ENCODE results near the gene DUSP1. TPM values are rescaled to one million over a fixed set of nuclear protein-coding genes. Genes with fewer than 3 reads are reported as not detected.

DUSP1 gene
- total RNA-seq, 1 experiment from 2014 or later, result 99.2 TPM

- no peaks in the 10 kb centered on the region; the same call in 1 of the 2 replicates for H3K36me3 ChIP-seq
- no peak overlapping the region for H3K4me3 ChIP-seq
- DNase-seq, result peak; percentile 83
- no peaks in the 10 kb centered on the region for H3K27me3 ChIP-seq
- no peaks in the 10 kb centered on the region for H3K9me3 ChIP-seq
These were observed 30.2 kb upstream of the DUSP1 start for GRCh38 chr5:172801179-172801671.

- DNase-seq, result peak; percentile 87
- Histone ChIP-seq H3K36me3 (no peaks in the 10 kb centered on the region; the same call in 1 of the 2 replicates), H3K9me3 (no peaks in the 10 kb centered on the region), H3K27me3 (no peaks in the 10 kb centered on the region), H3K4me3 (no peak overlapping the region)
These were observed 29.1 kb upstream of the DUSP1 start for GRCh38 chr5:172800088-172800551.

- Histone ChIP-seq H3K36me3 (no peaks in the 10 kb centered on the region; the same call in 1 of the 2 replicates), H3K4me3 (no peak overlapping the region), H3K9me3 (no peaks in the 10 kb centered on the region), H3K27me3 (no peaks in the 10 kb centered on the region)
- no peak for DNase-seq
These were observed 28.4 kb upstream of the DUSP1 start for GRCh38 chr5:172799416-172799815.

- Histone ChIP-seq H3K9me3 (no peaks in the 10 kb centered on the region), H3K36me3 (no peaks in the 10 kb centered on the region; the same call in 1 of the 2 replicates), H3K4me3 (no peak overlapping the region), H3K27me3 (no peaks in the 10 kb centered on the region)
- peak; percentile 84 for DNase-seq
These were observed 27.6 kb upstream of the DUSP1 start for GRCh38 chr5:172798422-172799215.

- Histone ChIP-seq H3K36me3 (no peaks in the 10 kb centered on the region; the same call in 1 of the 2 replicates), H3K9me3 (no peaks in the 10 kb centered on the region), H3K4me3 (no peak overlapping the region), H3K27me3 (no peaks in the 10 kb centered on the region)
- no peak for DNase-seq
These were observed 26.8 kb upstream of the DUSP1 start for GRCh38 chr5:172797771-172798191.

- no peak overlapping the region for H3K4me3 ChIP-seq
These were observed 25.3 kb upstream of the DUSP1 start for GRCh38 chr5:172796306-172796705.

GRCh38 chr5:172795318-172795977 lies 24.5 kb upstream of the DUSP1 start:
- H3K27me3 ChIP-seq, result no peaks in the 10 kb centered on the region
- no peaks in the 10 kb centered on the region; the same call in 1 of the 2 replicates for H3K36me3 ChIP-seq
- H3K9me3 ChIP-seq, result no peaks in the 10 kb centered on the region
- no peak overlapping the region for H3K4me3 ChIP-seq
- DNase-seq, result peak; percentile 100

More at GRCh38 chr5:172796306-172796705, 25.3 kb upstream of the DUSP1 start:
- DNase-seq, result no peak
- H3K27me3 ChIP-seq, result no peaks in the 10 kb centered on the region
- H3K36me3 ChIP-seq, result no peaks in the 10 kb centered on the region; the same call in 1 of the 2 replicates
- H3K9me3 ChIP-seq, result no peaks in the 10 kb centered on the region

- no peaks in the 10 kb centered on the region for H3K36me3 ChIP-seq
- H3K9me3 ChIP-seq, result no peaks in the 10 kb centered on the region
- DNase-seq, result no peak
- no peaks in the 10 kb centered on the region for H3K27me3 ChIP-seq
- H3K4me3 ChIP-seq, result no peak overlapping the region
These were observed 22.8 kb upstream of the DUSP1 start for GRCh38 chr5:172793577-172794488.

GRCh38 chr5:172792701-172793570 lies 21.9 kb upstream of the DUSP1 start:
- no peaks in the 10 kb centered on the region for H3K27me3 ChIP-seq
- H3K9me3 ChIP-seq, result no peaks in the 10 kb centered on the region
- peak; percentile 71 for DNase-seq
- no peak overlapping the region for H3K4me3 ChIP-seq
- no peaks in the 10 kb centered on the region for H3K36me3 ChIP-seq

GRCh38 chr5:172791726-172792445 lies 20.9 kb upstream of the DUSP1 start:
- peak; percentile 60 for DNase-seq
- no peaks in the 10 kb centered on the region for H3K36me3 ChIP-seq
- no peak overlapping the region for H3K4me3 ChIP-seq
- H3K9me3 ChIP-seq, result no peaks in the 10 kb centered on the region
- no peaks in the 10 kb centered on the region for H3K27me3 ChIP-seq

GRCh38 chr5:172791286-172791685 lies 20.3 kb upstream of the DUSP1 start:
- no peaks in the 10 kb centered on the region for H3K9me3 ChIP-seq
- no peak overlapping the region for H3K4me3 ChIP-seq
- peak; percentile 75 for DNase-seq
- no peaks in the 10 kb centered on the region for H3K27me3 ChIP-seq
- no peaks in the 10 kb centered on the region for H3K36me3 ChIP-seq

- no peak for DNase-seq
- H3K36me3 ChIP-seq, result no peaks in the 10 kb centered on the region
- no peaks in the 10 kb centered on the region for H3K27me3 ChIP-seq
- no peak overlapping the region for H3K4me3 ChIP-seq
- H3K9me3 ChIP-seq, result no peaks in the 10 kb centered on the region
These were observed 19.5 kb upstream of the DUSP1 start for GRCh38 chr5:172790496-172790889.

GRCh38 chr5:172789687-172790495 lies 18.9 kb upstream of the DUSP1 start:
- no peaks in the 10 kb centered on the region for H3K9me3 ChIP-seq
- DNase-seq, result peak; percentile 97
- H3K27me3 ChIP-seq, result no peaks in the 10 kb centered on the region
- no peak overlapping the region for H3K4me3 ChIP-seq
- no peaks in the 10 kb centered on the region for H3K36me3 ChIP-seq
